Brain microvascular endothelial cell (primary cell): ENCODE measurements around the gene OPRM1.

ENCODE experiments used
- DNase-seq: peaks from one replicate; pipeline ENCODE4 v3.0.0-alpha.2; 2020
- H3K27ac ChIP-seq: fragments of 250-450 bp; sonication (Bioruptor Pico); 2 replicates; pipeline ENCODE4 v1.5.1; 2020; ENCODE audit warnings: mild to moderate bottlenecking, moderate library complexity
- H3K27me3 ChIP-seq: fragments of 250-450 bp; sonication (Bioruptor Pico); replicated peaks from 2 replicates; pipeline ENCODE4 v1.5.1; 2020; ENCODE audit warnings: mild to moderate bottlenecking
- H3K36me3 ChIP-seq: fragments of 250-450 bp; sonication (Bioruptor Pico); replicated peaks from 2 replicates; pipeline ENCODE4 v1.5.1; 2020; ENCODE audit warnings: mild to moderate bottlenecking
- H3K4me3 ChIP-seq: 2 replicates; pipeline ENCODE4 v1.5.1; 2011; ENCODE audit warnings: low read depth, mild to moderate bottlenecking, control low read depth, low read length, moderate library complexity
- in situ Hi-C: cut with HindIII; loops from 2 replicates; pipeline ENCODE4 v1.10.0; 2017; ENCODE audit warnings: low sequenced_read_pairs, low pct_ligation_motif_present
- TF ChIP-seq, protein P1 (sequence below): IDR thresholded peaks from 2 replicates; pipeline ENCODE4 v1.5.1; 2011; ENCODE audit warnings: low read depth, mild to moderate bottlenecking, moderate library complexity, low read length, control low read depth, inconsistent platforms; ENCODE audit errors: missing control alignments

OPRM1 gene

DNA sequence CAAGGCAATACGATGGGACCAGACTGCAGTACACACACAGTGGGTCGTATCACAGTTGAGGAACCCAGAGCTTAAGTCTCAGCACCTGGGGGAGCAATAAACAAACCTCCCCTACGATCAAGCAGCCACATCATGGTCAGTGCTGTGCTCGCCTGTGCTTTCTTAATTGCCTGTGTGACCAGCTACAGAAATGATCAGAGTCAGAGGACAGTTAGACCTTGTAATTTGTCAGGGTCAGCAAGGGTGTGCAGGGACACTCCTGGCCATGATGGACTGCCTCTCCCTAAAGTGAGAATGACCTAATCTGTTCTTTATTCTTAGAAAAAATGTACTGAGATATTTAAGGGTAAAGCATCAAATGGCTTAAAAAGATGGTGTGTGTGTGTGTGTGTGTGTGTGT lies 78.4 kb downstream of the OPRM1 start:
- TF ChIP-seq, protein P1, sequence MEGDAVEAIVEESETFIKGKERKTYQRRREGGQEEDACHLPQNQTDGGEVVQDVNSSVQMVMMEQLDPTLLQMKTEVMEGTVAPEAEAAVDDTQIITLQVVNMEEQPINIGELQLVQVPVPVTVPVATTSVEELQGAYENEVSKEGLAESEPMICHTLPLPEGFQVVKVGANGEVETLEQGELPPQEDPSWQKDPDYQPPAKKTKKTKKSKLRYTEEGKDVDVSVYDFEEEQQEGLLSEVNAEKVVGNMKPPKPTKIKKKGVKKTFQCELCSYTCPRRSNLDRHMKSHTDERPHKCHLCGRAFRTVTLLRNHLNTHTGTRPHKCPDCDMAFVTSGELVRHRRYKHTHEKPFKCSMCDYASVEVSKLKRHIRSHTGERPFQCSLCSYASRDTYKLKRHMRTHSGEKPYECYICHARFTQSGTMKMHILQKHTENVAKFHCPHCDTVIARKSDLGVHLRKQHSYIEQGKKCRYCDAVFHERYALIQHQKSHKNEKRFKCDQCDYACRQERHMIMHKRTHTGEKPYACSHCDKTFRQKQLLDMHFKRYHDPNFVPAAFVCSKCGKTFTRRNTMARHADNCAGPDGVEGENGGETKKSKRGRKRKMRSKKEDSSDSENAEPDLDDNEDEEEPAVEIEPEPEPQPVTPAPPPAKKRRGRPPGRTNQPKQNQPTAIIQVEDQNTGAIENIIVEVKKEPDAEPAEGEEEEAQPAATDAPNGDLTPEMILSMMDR = no peak
- Histone ChIP-seq H3K4me3 (no peak overlapping the region), H3K36me3 (no peaks in the 10 kb centered on the region), H3K27me3 (no peaks in the 10 kb centered on the region), H3K27ac (no peak overlapping the region)
- no peak for DNase-seq
- in situ Hi-C loops = no loop called here

DNA sequence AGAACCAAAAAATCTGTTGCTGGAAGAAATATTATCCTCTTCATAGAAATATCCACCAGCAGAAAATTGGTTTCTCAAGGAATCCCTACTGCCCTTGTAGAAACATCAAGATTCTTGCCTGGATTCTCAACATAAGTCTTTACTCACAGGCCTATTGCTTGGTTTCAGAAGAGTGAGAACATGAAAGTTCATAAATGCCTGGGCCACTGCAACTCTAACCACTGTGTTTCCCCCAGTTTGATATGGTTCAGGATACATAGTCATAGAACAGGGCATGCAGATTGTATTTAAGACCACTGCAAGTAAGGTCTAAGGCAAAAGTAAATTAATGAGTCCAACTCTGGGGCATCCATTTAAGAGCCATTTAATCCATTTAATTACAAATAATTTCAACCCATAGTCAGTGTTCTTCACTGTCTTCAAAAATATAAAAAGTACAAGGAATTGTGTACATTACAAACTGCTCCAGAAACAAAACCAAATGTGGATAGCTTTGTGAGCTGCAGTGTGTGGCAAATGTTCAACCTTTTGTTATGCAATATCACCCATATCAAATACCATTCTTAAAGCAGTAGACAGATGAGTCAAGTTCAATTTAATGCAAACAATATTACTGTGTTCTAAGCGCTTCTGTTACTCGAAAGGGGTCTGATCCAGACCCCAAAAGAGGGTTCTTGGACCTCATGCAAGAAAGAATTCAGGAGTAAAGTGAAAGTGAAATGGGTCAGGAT lies 83.3 kb downstream of the OPRM1 start:
- Histone ChIP-seq H3K36me3 (no peaks in the 10 kb centered on the region), H3K27me3 (no peaks in the 10 kb centered on the region), H3K4me3 (no peak overlapping the region), H3K27ac (no peak overlapping the region)
- TF ChIP-seq, protein P1 = no peak
- DNase-seq = no peak
- in situ Hi-C loops = no loop called here

DNA sequence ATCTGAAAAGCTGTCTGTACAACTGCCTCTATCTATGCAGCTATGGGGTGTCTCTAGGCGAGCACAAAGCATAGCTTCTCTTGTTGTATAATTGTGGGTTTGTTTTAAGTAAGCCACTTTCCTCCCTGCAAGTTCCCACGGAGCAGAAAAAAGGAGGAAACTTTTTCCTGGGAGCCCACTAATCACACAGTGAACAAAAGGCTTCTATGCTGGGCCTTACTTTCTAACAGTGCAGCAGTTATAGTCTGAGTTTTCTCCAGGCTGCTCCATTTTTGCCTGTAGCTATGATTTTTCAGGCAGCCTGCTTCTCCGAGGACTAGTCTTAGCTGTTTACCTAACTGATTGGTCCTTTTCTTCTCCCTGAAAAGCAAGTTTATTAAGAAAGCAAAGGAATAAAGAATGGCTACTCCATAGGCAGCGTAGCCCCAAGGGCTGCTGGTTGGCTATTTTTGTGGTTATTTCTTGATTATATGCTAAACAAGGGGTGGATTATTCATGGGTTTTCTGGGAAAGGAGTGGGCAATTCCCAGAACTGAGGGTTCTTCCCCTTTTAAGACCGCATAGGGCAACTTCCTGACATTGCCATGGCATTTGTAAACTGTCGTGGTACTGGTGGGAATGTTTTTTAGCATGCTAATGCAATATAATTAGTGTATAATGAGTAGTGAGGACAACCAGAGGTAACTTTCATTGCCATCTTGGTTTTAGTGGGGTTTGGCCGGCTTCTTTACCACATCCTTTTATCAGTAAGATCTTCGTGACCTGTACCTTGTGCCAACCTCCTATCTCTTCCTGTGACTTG lies 84.3 kb downstream of the OPRM1 start:
- TF ChIP-seq, protein P1 = no peak
- no peaks in the 10 kb centered on the region for H3K36me3 ChIP-seq
- no peak overlapping the region for H3K27ac ChIP-seq
- in situ Hi-C loops = no loop called here
- DNase-seq = no peak
- H3K4me3 ChIP-seq = no peak overlapping the region
- no peaks in the 10 kb centered on the region for H3K27me3 ChIP-seq

DNA sequence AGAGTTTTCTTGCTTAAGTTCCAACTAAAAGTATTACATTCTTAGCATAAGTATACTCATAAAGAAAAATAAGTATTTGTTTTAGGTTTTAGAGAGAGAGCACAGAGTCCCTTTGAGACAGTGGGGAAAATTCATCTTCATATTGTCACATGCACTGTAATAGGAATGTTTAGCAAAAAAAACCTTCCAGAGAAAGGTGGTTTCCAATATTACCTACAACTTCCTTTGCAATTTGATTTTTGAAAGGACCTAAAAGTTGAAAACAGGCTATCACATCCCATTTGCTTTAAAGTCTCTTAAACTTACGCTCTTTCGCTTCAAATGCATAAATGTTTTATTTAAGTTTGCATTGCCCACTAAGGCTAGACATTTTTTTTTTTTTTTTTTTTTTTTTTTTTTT lies 86.4 kb downstream of the OPRM1 start:
- H3K4me3 ChIP-seq = no peak overlapping the region
- TF ChIP-seq, protein P1 = no peak
- H3K27me3 ChIP-seq = no peaks in the 10 kb centered on the region
- H3K27ac ChIP-seq = no peak overlapping the region
- in situ Hi-C loops = no loop called here
- no peak for DNase-seq
- H3K36me3 ChIP-seq = no peaks in the 10 kb centered on the region

DNA sequence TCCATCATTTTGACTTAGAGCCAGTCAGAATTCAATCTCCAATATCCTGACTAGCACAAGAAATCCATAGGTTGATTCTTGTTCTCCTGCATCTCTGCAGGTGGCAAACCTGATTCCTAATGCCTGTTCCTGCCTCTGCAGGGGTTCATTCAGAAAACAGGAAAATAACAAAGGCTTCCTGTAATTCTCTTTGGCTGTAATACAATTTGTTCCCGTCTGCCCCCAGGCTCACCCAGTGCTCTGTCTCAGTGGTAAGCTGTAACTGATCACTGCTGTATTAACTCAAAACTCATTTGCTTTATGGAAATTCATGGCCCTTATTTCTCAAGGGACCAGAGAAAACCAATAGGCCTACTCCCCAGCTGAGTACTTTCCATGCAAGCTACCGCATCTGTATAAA lies 88.6 kb downstream of the OPRM1 start:
- no peak for DNase-seq
- H3K27me3 ChIP-seq = no peaks in the 10 kb centered on the region
- H3K4me3 ChIP-seq = no peak overlapping the region
- in situ Hi-C loops = no loop called here
- TF ChIP-seq, protein P1 = no peak
- H3K27ac ChIP-seq = no peak overlapping the region
- H3K36me3 ChIP-seq = no peaks in the 10 kb centered on the region
